ENCODE data around the gene GIPR.
"Not testable (repeated sequence)": the region's sequence is repeated elsewhere in the genome, so short reads cannot be mapped to it uniquely, and the experiment has no call there.

GIPR gene, protein sequence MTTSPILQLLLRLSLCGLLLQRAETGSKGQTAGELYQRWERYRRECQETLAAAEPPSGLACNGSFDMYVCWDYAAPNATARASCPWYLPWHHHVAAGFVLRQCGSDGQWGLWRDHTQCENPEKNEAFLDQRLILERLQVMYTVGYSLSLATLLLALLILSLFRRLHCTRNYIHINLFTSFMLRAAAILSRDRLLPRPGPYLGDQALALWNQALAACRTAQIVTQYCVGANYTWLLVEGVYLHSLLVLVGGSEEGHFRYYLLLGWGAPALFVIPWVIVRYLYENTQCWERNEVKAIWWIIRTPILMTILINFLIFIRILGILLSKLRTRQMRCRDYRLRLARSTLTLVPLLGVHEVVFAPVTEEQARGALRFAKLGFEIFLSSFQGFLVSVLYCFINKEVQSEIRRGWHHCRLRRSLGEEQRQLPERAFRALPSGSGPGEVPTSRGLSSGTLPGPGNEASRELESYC

DNA sequence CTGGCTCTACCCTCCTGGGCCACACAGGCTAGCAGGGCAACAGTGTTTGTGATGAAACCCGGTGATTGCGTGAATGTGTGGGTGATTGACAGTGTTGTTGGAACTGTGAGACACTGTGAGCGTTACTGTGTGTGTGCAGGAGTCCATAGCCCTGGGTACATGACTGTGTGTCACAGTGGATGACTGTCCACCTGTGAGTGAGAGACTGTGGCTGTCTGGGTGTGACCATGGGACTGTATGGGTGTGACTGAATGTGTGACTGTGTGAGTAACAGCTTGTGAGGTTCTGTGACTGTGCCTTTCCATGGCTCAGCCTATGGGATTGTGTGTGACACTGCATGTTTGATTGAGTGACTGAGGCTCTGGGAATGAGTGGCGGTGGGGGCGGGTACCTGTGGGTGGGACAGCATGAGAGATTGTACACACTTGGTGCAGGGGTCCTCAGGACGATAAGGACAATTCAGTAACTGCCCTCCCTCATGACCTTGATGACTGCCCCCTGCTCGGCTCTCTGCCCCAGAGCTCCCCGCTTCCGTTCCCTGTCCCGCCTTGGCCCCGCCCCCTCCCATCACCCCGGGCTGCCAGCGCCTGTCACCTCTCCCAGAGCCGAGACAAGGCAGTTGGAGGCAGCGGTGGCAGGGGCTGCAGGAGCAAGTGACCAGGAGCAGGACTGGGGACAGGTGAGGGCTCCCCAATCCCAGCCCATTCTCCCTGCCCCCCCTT, at the start of gene GIPR:
Gene GIPR, plus strand, starts transcription at position 602 of the 722 bp plus-strand sequence. CDS start 1,300 bp downstream, outside the sequence.
- no peak for FAIRE-seq

DNA sequence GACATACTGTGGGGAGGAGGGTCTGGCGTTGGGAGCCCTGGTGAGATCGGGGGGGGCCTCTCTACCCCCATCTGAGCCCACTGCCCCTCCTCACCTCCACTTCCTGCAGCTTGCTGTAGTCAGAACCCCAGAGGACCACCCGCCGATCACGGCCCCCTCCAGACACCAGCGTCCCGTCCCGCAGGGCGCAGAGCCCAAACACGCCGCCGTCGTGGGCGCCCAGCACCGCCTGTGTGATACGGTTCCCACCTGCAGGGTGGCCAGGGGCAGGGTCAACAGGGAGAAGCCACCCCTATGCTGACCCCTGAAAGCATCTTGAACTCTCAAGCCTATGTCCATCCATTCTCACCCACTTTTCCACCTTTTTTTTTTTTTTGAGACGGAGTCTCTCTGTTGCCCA, 46.6 kb upstream of the GIPR start:
- FAIRE-seq, result no peak

DNA sequence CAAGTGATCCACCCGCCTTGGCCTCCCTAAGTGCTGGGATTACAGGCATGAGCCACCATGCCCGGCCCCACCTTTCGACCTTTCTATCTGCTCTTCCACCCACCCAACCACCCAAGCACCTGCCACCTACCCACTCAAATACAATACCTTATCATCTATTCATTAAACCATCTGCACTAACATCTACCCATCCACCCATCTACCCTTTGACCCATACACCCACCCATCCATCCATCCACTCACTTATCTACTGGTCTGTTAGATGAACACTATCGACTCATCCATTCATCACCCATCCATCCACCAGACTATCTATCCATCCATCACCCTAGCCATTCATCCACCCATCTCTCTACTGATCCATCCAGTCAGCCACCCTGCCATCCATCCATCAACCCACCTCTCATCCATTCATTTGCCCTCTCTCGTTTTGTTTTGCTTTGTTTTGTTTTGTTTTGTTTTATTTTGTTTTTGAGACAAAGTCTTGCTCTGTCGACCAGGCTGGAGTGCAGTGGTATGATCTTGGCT, 46.0 kb upstream of the GIPR start:
- FAIRE-seq, result no peak

DNA sequence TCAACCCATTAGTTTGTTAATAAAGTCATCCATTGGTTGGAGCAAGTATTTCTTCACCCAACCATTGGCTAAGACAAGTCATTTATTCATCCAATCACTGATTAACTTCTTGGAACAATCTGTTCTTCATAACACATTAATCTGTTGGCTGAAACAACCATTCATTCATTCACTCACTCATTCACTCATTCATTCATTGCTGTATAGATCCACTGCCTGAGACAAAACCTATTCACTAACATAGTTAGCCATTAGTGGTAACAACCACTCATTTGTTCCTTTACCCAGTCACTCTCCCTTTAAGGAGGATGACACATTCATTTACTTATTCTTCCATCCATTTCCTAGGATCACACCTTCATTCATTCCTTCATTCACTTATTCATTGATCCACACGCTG, 44.0 kb upstream of the GIPR start:
- no peak for FAIRE-seq

DNA sequence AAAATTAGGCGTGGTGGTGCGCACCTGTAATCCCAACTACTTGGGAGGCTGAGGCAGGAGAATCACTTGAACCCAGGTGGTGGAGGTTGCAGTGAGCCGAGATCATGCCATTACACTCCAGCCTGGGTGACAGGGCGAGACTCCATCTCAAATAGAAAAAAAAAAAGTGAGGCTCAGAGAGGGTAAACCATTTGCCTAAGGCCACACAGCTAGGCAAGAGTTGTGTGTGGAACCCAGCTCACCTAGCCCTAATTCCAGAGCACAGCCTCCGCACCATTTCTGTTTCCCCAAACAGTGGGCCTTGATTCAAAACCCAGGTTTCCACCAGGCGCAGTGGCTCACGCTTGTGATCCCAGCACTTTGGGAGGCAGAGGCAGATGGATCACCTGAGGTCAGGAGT, 39.8 kb upstream of the GIPR start:
- FAIRE-seq, result not testable (repeated sequence)

DNA sequence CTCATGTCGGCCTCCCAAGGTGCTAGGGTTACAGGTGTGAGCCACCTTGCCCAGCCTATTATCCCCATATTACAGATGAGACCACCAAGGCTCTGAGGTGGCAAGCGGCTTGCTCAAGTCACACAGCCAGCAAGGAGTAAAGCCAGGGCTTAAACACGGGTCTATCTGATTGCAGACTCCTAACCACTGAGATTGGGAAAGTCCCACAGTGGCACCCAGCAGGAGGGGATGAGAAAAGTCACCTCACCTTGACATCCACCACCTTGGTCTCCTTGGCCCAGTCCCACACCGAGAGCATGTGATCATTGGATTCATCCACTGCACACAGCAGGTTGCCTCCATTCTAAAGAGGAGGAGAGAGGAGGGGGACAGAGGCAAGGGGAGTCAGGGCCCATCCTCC, 38.3 kb upstream of the GIPR start:
- no peak for FAIRE-seq

DNA sequence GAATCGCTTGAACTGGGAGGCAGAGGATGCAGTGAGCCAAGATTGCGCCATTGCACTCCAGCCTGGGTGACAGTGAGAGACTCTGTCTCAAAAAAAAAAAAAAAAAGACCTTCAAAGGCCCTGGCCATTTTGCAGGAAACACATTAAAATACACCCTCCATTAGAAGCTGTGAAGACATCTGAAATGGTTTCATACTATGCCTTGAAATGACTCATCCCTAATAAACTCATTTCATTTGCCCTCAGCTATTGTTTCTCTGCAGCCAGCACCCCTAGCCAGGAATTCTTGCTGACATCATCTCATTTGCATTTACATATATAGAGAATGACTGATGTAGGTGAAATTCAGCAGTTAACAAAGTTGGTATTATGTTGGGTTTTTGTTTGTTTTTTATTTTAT, 37.6 kb upstream of the GIPR start:
- FAIRE-seq, result no peak

DNA sequence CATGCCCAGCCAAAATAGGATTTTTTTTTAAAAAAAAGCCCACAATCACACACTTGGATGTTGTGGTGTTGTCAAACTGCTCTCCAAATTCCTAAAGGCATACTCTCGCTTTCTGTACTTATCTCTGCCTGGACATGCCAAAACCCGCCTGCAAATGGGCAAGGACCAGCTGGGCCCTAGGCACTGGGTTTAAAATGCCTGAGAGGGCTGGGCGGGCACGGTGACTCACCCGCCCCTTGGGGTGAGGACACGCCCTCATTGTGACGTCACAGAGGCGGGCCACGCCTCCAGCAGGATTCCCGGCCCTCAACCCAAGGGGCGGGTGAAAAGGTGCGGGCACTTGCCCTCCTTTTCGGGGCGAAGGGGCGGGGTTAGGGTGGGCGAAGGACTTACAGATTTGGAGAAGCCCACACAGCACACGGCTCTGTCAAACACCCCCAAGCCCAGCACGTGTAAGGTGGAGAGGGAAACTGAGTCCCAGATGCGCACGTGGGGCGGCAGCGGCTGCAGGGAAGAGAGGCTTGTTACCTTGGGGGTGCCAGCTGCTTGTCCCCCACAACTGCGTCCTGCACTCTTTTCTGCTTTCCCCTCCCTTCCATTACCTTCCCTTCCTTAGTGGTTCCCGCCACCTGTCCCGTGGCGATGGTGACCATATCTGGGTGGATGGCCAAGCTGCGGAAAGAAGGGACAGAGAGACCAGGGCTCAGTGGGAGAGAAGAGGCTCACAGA, 35.4 kb upstream of the GIPR start:
- no peak for FAIRE-seq

DNA sequence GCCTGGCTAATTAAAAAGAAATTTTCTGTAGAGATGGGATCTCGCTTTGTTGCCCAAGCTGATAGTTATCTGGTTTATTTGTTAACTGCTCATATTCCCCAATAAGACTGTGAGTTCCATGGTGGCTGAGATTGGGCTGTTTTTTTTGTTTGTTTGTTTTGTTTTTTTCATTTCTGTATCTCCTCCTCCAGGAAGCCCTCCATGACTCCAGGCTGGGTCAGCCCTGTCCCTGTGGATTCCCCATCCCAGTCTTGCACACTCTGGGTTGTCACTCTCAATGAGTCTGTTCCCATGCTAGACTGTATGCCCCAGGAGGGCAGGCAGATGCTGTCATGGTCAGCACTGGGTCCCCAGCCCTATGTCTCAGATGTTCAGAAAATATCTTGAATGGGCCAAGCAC, 31.7 kb upstream of the GIPR start:
- FAIRE-seq, result no peak

DNA sequence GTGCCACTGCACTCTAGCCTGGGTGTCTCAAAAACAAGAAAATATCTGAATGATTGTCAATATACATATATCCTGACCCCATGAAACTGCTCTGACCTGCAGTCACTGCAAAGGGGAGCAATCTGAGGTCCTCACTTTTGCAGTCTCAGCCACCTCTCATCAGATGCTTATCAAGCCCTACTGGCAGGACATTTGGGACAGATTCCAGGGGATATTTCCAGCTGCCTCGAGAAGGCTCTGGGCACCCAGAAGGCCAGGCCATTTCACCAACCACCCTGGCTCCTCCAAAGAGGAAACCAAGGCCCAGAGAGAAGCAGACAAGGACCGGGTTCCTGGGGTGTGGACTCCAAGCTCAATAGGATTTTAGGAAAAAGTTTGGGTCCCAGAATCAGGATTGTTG, 31.1 kb upstream of the GIPR start:
- no peak for FAIRE-seq

DNA sequence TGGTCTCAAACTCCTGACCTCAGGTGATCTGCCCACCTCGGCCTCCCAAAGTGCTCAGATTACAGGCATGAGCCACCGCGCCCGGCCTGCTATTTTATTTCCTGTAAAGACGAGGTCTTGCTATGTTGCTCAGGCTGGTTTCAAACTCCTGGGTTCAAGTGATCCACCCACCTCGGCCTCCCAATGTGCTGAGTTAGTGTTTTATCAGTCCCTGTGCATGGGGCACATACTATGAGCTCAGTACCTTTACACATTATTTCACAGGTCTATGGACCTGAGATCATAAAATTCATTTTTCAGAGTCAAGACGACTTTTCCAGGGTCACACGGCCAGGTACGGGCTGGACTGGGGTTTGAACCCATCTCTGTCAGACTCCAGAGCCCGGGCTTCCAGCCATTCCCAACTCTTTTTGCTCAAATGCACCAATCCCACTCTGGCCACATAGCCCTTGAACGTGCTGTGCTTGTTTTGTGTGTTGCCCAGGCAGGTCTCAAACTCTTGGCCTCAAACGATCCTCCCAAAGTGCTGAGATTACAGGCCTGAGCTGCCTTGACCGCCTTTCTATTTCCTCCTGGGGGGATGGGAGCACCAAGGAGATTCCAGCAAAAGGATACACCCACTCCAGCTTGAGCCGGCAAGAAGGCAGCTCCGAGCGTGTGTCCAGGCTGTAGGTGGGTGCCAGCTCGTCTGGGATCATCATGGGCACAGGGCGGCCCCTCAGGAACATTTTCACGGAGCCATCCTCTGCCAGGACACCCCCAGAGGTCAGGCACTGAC, 29.9 kb upstream of the GIPR start:
- FAIRE-seq, result no peak

DNA sequence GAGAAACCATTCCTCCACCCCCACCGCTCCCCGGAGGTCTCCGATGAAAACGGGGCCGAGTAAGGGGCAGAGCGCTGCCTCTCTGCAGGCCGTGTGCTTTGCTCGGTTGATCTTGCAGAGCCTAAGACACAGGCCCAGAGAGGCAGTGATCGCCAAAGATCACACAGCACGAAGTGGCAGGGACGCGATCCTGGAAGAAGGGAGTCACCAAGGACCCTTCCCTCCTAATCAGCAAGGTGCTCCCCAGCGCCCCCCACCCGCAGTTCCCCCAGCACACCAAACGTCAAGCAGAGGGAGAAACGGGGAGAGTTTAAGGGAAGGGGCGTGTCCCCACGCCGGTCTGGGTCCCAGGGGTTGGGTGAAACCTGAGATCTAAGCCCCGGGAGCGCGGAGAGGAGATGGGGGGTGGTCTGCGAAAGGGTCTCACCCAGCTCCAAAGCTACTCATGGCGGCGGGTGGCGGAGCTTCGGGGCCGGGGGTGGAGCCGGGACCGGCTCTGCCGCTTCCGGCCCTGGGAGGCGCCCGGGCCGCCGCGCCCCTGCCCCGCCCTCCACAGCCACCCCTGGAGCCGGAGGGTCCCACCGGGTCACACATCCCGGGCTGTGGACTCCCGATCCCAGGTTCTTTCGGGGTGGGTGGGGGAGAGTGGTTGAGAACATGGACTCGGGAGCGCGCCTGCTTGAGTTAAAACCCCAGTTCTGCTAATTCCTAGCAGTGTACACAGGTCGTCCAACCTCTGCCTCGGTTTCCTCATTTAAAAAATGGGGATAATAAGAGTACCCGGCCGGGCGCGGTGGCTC, 28.9 kb upstream of the GIPR start, which contains the start of gene EML2:
Gene EML2, minus strand, starts transcription at position 468 of the 800 bp plus-strand sequence. Its CDS starts 21 bp downstream, at position 447.
- no peak for FAIRE-seq

DNA sequence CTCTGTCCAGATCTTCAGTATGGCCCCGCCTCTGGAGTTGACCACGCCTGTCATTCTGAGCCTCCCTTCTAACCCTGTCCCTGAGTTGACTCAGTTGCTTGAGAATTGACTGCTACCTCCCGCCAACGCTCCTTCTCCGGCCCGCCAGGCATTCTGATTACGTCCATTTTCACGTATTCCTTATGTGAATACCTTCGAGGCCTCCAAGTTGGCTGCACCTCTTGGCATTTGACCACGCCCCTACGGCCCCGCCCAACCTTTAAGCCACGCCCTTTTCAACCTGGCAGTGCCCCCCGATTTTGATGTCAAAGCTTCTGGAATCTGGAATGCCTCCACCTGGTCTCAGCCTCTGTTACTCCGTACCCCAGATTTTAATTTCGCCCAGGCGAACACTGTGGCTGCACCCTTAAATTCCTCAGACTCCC, 27.2 kb upstream of the GIPR start:
- no peak for FAIRE-seq

DNA sequence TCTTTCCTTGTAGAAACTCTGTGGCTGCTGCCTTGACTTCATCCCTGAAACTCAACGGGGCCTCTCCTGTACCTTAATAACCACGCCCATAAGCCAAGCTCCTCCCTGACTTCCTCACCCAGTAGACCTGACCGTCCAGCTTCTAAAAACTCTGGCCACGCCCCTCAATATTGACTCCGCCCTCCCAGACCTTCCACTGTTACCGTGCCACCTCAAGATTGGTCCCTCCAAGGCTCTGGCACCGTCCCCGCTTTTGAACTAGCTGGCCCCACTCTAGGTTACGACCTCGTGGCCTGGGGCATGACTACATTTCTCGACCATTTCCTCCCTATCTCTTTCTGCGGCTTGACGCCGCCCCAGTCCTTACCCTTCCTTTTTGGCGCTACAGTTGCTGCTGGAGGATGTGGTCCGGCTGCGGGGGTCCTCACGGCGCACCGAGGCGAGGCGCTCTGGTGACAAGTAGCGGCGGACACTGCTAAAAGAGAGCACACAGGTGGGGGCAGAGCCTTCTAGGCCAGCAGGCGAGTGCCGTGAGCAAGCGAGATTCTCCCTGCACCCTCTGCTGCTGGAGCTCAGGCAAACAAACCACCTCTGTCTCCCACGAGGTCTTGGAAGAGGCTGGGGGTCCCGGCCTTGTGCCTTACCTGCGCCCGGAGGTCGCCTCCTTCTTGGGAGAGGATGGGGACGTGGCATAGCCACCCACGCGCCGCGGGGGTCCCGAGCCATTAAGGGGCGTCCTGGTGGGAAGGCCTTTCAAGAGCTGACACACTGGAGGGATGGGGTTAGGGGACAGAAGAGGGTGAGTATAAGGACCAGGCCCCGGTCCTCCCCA, 26.5 kb upstream of the GIPR start:
- no peak for FAIRE-seq

DNA sequence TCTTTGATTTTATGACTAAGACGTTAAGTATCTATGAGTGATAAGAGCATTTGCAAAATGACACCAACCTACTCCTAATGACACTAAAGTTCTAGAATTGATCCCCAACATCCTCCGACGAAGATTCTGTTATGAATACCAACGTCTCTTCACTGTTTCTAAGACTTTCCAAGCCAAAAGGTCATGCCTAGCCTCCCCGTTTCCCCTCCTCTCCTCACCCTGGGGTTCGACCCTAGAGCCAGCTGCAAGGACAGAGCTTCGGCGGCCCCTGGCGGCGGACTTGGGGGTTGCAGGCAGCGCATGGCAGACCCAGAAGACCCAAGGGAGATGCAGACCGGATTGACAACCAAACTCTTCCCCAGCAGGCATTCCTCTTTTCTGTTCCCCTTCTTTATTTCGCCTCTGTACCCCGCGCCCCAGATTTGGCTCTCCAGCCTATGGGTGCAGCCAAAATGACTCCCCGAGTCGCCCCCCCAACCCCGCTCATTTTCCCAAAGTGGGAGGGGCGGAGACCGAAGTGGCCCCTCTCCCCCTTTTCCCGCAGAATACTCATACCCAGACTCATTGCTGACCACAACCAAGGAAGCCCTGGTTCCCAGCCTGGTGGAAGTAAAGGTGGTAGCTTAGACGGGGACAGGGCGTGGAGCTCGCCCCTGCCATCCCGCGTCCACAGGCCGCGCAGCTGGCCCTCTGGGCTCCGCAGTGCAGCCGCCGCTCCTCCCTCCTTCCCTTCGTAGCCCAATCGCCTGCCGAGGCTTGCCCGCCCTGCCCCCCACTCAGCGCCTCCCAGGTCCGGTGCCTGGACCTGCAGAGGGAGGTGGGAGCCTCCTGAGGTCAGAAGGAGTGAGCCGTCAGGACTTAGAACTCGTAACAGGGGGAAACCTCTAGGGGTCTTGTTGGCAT, 24.7 kb upstream of the GIPR start:
- no peak for FAIRE-seq

DNA sequence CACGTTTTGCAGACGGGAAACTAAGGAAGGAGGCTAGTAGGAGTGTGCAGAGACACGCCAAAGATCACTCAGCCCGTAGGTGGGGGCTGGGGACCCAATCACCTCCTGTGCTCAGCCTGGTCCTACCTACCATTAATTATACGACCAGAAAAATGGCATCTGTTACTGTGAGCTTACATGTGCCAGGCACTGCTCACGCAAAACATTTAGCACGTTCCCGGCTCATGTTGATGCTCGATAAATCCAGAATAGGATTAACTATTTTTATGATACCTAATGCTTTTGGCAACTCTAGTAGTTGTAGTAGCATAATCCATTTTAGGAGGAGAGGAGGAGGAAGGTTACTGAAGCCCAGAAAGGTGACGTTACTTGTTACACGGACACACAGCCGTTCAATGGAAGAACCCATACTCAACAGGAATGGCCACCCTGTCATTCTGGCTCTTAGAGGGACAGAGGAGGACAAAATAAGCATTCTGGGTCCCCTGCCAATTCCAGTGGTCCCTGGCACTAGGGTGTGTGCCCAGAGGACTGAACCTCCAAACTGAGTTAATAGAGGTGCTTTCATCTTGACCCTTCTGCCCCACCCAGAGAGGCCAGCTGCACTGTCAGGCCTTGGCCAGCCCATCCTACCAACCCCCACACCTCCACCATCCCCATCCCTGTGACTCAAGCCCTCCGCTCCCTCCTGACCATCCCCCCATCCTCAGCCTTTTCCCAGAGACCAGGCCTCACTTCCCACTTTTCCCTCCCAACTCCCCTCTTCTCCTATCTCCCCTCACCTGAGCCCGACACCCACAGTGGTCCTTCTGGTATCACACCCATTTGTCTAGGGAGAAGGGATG, 23.9 kb upstream of the GIPR start:
- FAIRE-seq, result no peak

DNA sequence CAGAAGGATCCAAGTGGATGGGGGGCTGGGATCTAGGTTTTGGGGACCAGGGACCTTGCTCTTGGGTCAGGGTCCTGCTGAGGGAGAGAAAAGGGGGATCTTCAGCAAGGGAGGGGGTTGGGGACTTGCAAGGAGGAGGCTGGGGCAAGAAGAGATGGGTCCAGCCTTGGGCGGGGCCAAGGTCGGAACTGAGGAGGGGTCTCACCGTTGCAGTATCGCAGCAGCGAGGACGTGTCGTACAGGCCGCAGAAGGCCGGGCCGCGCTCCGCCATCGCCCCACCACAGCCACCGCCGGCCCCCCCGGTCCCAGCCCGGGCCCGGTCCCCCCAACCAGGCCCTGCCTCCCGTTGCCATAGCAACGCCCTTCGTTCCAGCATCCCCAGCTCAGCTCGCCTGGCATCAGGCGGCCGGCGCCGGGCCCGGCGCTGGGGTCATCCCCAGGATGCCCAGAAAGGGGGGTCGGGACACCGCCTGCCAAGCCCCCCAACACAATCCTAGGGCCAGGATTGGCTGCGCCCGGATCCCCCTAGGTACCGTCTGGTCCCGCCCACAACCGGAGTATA, 22.9 kb upstream of the GIPR start:
- FAIRE-seq, result no peak

All from islet of Langerhans (tissue), 1 donor.